HuH-7 (cell line): ENCODE results near the gene P2RX3.
A peak's percentile ranks its signal among the peaks of the same experiment; 100 is the strongest.
"Not testable (repeated sequence)": the region's sequence is repeated elsewhere in the genome, so short reads cannot be mapped to it uniquely, and the experiment has no call there.

Experiments
- DNase-seq: peaks from one replicate; pipeline ENCODE4 v3.0.0; 2011; ENCODE audit warnings: low spot score

P2RX3 gene

GRCh38 chr11:57349491-57350274 lies 11.5 kb downstream of the P2RX3 start:
- peak; percentile 66 for DNase-seq

DNA sequence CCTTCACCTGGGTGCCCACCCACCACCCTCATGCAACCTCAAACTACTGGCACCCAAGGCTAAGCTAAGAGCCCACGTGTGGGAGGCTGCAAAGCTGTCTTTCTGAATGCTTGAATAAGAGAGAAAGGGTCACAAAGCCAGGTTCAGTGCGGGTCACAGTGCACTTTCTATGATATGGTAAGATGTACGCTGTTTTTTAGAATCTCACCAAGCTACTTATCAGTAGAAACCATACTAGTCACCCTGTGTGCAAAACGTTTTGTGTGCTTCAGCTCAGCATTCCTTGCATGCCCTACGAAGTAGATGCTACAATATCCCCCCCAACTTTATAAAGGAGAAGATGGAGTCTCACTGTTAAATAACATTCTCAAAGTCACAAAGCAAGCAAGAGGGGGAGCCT lies 14.9 kb downstream of the P2RX3 start:
- DNase-seq: no peak

DNA sequence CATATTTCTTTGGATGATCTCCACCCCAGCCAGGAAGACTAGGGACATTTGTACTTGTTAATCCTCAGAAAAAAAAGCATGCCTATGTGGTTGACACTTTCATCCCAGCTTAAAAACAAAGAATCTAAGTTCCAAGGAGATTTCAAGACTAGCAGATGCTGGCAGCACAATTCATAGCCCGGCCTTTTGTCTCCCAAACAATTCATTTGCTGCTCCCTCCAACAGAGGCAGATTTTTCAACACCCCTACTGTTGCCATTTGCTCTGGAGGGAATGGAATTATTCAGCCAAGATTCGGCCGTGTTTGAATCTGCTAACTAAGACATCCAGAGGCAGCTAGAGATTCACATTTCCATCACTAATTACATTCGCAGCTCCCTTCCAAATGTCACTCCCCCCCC lies 15.3 kb downstream of the P2RX3 start:
- no peak for DNase-seq

- DNase-seq: no peak
These were observed 15.7 kb downstream of the P2RX3 start for GRCh38 chr11:57353852-57354251.

GRCh38 chr11:57354699-57355098 lies 16.5 kb downstream of the P2RX3 start:
- no peak for DNase-seq

DNA sequence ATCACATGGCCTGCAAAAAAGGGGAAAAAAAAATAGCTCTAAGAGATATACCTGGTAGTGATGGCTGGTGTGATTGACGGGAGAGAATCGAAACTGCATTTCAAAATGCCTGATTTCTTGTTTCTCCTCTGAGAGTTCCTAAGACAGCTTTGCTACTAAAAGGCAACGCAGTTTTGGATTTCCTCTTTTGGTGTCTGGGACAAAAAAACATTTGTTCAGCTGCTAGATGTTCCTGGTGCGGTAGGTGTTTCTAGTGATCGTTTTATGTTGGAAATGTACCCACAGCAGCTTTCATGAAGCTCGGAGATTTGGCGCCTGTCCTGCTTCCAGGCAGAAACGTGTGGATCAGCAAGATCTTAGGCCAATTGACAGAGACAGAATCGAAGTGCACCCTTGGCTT lies 18.1 kb downstream of the P2RX3 start:
- DNase-seq: no peak

DNA sequence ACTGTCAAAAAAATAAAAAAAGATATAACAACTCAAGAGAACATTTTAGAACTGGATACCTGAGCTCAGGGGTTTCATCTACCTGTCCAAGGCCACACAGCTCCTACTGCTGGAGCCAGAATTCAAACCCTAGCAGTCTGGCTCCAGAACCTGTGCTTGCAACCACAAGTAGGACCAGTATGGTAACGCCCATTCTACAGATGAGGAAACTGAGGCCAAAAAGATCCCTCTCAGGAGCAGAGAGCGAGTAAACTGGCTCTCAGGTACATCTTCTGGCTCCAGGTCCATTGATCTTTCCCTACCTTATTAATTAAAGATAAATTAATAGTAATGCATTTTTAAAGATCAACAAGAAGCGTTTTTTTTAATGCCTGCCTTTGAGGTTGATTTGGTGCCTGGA lies 19.2 kb downstream of the P2RX3 start:
- no peak for DNase-seq

DNA sequence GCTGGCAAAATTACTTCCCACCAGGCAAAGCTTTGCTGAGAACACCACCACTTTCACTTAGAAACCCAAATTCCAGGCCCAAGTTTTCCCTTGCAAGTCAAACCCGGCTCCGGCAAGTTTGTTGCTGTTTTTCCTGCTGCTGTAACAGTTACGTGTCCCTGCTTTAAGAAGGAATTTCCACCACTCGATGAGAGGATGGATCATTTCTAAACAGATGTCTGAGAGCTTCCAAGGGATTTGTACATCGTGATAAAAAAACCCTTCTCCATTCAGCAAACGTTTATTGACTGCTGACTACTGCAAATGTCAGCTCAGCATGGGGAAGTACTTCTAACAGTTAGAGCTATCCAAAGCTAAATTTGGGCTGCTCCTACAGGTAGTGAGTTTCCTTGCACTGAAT lies 19.7 kb downstream of the P2RX3 start:
- DNase-seq: no peak

DNA sequence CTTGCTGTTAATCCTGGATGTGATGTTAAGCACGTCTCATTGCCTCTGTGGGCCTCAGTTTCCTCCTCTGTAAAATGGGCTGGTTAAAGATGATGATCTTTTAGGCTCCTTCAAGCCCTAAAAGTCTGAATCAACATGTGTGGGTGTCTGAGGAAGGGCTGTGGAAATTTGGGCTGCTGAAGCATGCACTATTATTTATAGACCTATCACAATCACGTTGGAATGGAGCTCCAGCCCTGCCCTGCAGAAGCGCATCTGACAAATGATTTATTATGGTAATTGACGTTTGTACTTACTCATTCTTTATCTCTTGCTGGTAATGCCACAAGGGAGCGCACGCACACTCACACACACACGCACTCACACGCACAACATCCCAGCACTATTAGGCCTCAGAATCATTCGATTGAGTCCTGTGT lies 20.4 kb downstream of the P2RX3 start:
- DNase-seq: no peak

GRCh38 chr11:57358991-57359390 lies 20.8 kb downstream of the P2RX3 start:
- no peak for DNase-seq

- no peak for DNase-seq
These were observed 21.2 kb downstream of the P2RX3 start for GRCh38 chr11:57359396-57359795.

GRCh38 chr11:57359896-57360690 lies 21.9 kb downstream of the P2RX3 start:
- no peak for DNase-seq

- DNase-seq: no peak
These were observed 22.8 kb downstream of the P2RX3 start for GRCh38 chr11:57360991-57361390.

- DNase-seq: not testable (repeated sequence)
These were observed 23.3 kb downstream of the P2RX3 start for GRCh38 chr11:57361420-57361819.

DNA sequence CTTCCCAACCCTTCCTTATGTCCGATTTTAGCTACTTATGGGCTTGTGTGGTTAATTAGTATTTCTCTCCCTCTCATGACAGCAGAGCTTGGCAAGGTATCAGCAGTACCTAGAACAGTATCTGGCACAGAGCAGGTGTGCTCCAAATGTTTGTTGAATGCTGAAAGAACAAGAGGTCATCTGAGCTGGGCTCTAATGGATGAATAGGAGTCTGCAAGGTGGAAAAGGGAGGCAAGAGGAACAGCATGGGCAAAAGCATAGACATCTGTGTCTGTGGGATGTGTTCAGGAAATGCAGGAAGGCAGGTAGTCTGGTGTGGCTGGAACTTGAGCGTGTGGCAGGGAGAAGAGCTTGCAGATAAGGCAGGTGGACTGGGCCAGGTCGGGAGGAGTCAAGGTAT lies 23.8 kb downstream of the P2RX3 start:
- DNase-seq: no peak

- DNase-seq: no peak
These were observed 25.3 kb downstream of the P2RX3 start for GRCh38 chr11:57363131-57364080.

DNA sequence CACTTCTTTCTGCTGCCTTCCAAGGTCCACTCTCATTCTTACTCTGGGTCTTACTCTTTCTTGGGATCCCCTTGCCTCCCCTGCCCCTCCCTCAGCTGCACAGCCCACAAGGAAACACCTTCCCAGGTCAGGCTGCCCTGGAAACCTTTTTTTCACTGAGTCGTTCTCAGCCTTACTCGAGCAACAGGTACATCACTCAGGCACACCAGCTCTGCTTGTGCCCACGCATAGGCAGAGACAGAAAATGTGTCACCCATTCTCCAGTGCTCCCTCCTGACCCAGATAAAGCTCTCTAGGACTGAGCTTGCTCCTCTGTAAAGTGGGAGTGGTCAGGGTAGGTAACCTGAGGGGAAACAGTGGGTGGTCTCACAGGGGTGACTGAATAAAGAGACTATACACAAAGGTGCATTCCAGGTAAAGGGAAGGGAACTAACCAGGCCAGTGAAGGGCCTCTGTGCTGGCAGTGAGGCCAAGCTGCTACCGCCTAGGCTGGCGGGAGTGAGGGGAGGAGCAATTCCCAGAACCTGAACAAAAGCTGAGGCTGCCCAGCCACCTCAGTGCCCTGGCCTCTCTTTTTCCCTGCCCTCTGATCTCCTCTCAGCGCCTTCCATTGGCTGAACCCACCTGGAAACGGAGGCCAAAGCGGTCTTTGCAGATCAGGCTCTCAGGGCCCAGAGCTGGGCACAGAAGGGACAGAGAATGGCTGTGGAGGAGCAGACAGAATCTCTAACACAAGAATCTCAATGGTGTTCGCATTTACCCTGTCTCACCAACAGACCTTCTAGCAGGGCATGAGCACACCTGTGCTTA lies 26.9 kb downstream of the P2RX3 start:
- no peak for DNase-seq

- DNase-seq: no peak
These were observed 30.1 kb downstream of the P2RX3 start for GRCh38 chr11:57368106-57368844.

- no peak for DNase-seq
These were observed 30.7 kb downstream of the P2RX3 start for GRCh38 chr11:57368845-57369232.

DNA sequence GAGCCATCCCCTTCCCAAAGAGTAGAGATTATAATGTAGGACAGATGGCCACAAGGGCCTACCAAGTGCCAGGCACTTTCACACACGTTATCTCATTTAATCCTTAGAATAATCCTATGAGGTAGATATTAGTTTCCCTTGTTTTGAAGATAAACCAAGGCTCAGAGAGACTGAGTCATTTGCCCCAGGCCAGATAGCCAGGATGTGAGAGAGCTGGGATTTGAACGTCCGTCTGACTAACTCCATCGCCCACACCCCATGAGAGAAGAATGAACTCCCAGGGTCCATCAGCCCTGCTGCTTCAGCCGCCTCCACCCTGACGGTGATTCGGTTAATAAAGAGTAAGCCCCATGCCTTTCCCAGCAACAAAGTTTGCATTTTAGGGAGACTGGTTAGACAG lies 32.1 kb downstream of the P2RX3 start:
- no peak for DNase-seq

DNA sequence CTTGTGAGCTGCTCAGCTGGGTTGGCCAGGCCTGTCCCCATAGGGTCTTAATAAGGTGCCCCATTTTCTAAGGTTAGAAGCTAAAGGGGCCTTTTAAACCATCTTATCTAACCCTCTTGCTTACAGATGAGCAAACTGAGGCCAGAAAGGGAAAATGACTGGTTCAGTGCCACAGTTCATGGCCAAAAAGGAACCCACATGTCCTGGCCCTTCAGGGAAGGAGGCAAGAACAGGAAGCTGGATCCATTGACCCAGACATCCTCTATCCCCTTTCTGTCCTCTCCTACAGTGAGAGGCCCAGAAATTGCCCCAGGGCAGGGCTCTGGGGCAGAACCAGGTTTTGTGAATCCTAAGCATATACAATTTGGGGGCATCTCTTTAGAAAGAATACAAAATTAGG lies 32.8 kb downstream of the P2RX3 start:
- DNase-seq: no peak
